ENCODE results near the gene EMD.
"Not testable (repeated sequence)": the region's sequence is repeated elsewhere in the genome, so short reads cannot be mapped to it uniquely, and the experiment has no call there.

DNA sequence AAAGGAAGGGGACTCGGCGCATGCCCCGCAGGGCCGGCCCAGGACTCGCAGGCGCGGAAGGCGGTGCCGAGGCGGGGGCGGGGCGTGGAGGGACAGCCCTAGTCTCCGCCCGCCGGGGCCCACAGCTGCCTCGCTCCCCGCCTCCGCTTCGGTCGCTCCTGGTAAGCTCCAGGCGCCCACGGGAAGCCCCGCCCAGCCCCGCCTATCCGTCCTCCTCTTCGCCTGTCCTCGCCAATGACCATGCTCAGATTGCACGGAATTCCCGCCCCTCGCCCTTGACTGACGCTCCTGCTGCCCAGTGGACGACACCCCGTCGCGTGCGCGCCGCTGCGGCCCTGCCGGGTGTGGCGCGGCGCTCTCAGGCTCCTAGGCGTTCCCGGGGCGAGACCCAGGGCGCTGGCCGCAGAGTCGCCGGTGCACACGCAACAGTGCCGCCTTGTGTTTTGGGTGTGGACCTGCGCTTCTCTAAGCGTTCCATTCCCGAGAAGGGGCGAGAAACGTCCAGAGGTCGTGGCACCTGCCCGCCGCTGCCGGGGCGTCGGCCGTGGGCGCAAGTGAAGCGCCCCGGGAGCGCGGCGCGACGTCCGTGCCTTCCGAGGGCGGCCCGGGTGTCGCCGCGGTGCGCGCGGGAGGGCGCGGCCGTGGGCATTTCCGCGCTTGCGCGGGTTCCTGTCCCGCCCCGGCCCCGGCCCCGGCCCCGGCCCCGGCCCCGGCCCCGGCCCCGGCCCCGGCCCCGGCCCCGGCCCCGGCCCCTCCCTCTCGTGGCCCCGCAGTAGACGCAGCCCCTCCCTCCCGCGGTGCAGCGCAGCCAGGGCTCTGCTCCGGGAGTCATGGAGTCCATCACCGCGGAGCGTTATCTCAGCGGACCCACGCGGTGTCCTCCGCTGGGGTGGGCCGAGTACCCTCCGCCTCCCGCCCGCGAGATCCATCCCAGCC, 11.0 kb downstream of the EMD start:
- TF ChIP-seq, protein P1, sequence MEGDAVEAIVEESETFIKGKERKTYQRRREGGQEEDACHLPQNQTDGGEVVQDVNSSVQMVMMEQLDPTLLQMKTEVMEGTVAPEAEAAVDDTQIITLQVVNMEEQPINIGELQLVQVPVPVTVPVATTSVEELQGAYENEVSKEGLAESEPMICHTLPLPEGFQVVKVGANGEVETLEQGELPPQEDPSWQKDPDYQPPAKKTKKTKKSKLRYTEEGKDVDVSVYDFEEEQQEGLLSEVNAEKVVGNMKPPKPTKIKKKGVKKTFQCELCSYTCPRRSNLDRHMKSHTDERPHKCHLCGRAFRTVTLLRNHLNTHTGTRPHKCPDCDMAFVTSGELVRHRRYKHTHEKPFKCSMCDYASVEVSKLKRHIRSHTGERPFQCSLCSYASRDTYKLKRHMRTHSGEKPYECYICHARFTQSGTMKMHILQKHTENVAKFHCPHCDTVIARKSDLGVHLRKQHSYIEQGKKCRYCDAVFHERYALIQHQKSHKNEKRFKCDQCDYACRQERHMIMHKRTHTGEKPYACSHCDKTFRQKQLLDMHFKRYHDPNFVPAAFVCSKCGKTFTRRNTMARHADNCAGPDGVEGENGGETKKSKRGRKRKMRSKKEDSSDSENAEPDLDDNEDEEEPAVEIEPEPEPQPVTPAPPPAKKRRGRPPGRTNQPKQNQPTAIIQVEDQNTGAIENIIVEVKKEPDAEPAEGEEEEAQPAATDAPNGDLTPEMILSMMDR (IDR thresholded peaks at IDR 0.05) = not testable (repeated sequence)
- not testable (repeated sequence) for TF ChIP-seq POLR2A (IDR thresholded peaks at IDR 0.05)
